Keratinocyte (primary cell): ENCODE measurements around the gene C1QTNF12. TPM values are rescaled to one million over a fixed set of nuclear protein-coding genes. Genes with fewer than 3 reads are reported as not detected.

Experiments
- DNase-seq: peaks from one replicate; pipeline ENCODE4 v3.0.0-alpha.2; 2011; ENCODE audit warnings: low read depth, missing footprints, low spot score
- FAIRE-seq: peaks from 2 replicates; lab custom pipeline; 2011; peaks lifted over from hg19 to GRCh38; lab: Jason Lieb, UNC
- H2AFZ ChIP-seq: 2 replicates; pipeline ENCODE4 v1.6.0; 2012; ENCODE audit warnings: low read length, control low read depth, inconsistent platforms; ENCODE audit not compliant: control insufficient read depth
- H3K27ac ChIP-seq: 2 replicates; pipeline ENCODE4 v1.5.1; 2011; ENCODE audit warnings: low read length; ENCODE audit not compliant: control insufficient read depth, insufficient read depth
- H3K27me3 ChIP-seq: 3 replicates; pipeline ENCODE4 v1.6.0; 2011; ENCODE audit warnings: low read length; ENCODE audit not compliant: control insufficient read depth, insufficient read depth; ENCODE audit errors: extremely low read depth
- H3K36me3 ChIP-seq, 2 experiments: 2 replicates in 1 of 2; 3 replicates in 1 of 2; pipeline ENCODE4 v1.5.1; 2011; ENCODE audit warnings: low read length in 2 of 2, mild to moderate bottlenecking in 1 of 2; ENCODE audit not compliant: control insufficient read depth in 2 of 2, insufficient read depth in 2 of 2; ENCODE audit errors: extremely low read depth in 1 of 2
- H3K4me1 ChIP-seq: 3 replicates; pipeline ENCODE4 v1.5.1; 2011; ENCODE audit warnings: low read length; ENCODE audit not compliant: control insufficient read depth, insufficient read depth; ENCODE audit errors: extremely low read depth
- H3K4me2 ChIP-seq: 3 replicates; pipeline ENCODE4 v1.6.0; 2011; ENCODE audit warnings: low read depth, low read length; ENCODE audit not compliant: control insufficient read depth, insufficient read depth; ENCODE audit errors: extremely low read depth
- H3K4me3 ChIP-seq, 3 experiments: fragments of 200-600 bp in 1 of 3; sonication (generic) in 1 of 3; 2 replicates in 2 of 3; 3 replicates in 1 of 3; pipeline ENCODE4 v1.5.1; 2011 to 2016; ENCODE audit warnings: low read length in 3 of 3, mild to moderate bottlenecking in 3 of 3, control low read depth in 2 of 3, inconsistent platforms in 1 of 3, low read depth in 1 of 3, mixed read lengths in 1 of 3, mixed run types in 1 of 3, moderate library complexity in 1 of 3; ENCODE audit not compliant: control insufficient read depth in 2 of 3, insufficient read depth in 2 of 3; ENCODE audit errors: extremely low read depth in 1 of 3
- H3K79me2 ChIP-seq: 2 replicates; pipeline ENCODE4 v1.6.0; 2012; ENCODE audit warnings: low read length; ENCODE audit not compliant: control insufficient read depth, insufficient read depth
- H3K9ac ChIP-seq: 3 replicates; pipeline ENCODE4 v1.6.0; 2011; ENCODE audit warnings: low read length; ENCODE audit not compliant: control insufficient read depth, insufficient read depth; ENCODE audit errors: extremely low read depth
- H3K9me1 ChIP-seq: 3 replicates; pipeline ENCODE4 v1.6.0; 2011; ENCODE audit warnings: low read length; ENCODE audit not compliant: control insufficient read depth, insufficient read depth; ENCODE audit errors: extremely low read depth
- H3K9me3 ChIP-seq: 2 replicates; pipeline ENCODE4 v1.5.1; 2012; ENCODE audit warnings: low read depth, low read length; ENCODE audit not compliant: control insufficient read depth
- H4K20me1 ChIP-seq: 3 replicates; pipeline ENCODE4 v1.6.0; 2011; ENCODE audit warnings: low read length; ENCODE audit not compliant: control insufficient read depth, insufficient read depth; ENCODE audit errors: extremely low read depth
- CTCF ChIP-seq, 3 experiments: IDR thresholded peaks in 1 of 3; conservative IDR thresholded peaks in 1 of 3; optimal IDR thresholded peaks in 1 of 3; 2 replicates in 2 of 3; 3 replicates in 1 of 3; pipeline versions ENCODE3 to v1.5.1; 2011; ENCODE audit warnings: low read length in 3 of 3, mild to moderate bottlenecking in 3 of 3, moderate library complexity in 2 of 3, control low read depth in 1 of 3, inconsistent platforms in 1 of 3; ENCODE audit not compliant: insufficient read depth in 2 of 3; ENCODE audit errors: extremely low read depth in 1 of 3
- EZH2 ChIP-seq: IDR thresholded peaks from one replicate; pipeline ENCODE4 v1.6.1; 2012; ENCODE audit warnings: inconsistent platforms, mild to moderate bottlenecking, low read length, moderate library complexity
- dilution Hi-C: fragments of 300-500 bp; cut with MboI; formaldehyde crosslinking; loops from one replicate; pipeline ENCODE4 v1.7.0; 2020; ENCODE audit warnings: low sequenced_read_pairs; ENCODE audit not compliant: extremely low pct_ligation_motif_present
- polyA plus RNA-seq, 5 experiments: library from polyadenylated mRNA; depleted of rRNA in 3 of 5; stranded (reverse) in 3 of 5; stranded (forward) in 1 of 5; unstranded in 1 of 5; fragments of >200 nt; gene quantifications; 1 replicate in 1 of 5; 2 replicates in 3 of 5; 3 replicates in 1 of 5; pipeline versions ENCODE4 v1.2.1 to v1.2.3, GENCODE V29; 2011 to 2012; ENCODE audit warnings: missing spikeins in 2 of 5, low read depth in 1 of 5, low replicate concordance in 1 of 5

C1QTNF12 gene
- polyA plus RNA-seq, 1 donor (not counting 4 experiments of a cell fraction or from before 2014, with no cell fraction given): 0.18 TPM

DNA sequence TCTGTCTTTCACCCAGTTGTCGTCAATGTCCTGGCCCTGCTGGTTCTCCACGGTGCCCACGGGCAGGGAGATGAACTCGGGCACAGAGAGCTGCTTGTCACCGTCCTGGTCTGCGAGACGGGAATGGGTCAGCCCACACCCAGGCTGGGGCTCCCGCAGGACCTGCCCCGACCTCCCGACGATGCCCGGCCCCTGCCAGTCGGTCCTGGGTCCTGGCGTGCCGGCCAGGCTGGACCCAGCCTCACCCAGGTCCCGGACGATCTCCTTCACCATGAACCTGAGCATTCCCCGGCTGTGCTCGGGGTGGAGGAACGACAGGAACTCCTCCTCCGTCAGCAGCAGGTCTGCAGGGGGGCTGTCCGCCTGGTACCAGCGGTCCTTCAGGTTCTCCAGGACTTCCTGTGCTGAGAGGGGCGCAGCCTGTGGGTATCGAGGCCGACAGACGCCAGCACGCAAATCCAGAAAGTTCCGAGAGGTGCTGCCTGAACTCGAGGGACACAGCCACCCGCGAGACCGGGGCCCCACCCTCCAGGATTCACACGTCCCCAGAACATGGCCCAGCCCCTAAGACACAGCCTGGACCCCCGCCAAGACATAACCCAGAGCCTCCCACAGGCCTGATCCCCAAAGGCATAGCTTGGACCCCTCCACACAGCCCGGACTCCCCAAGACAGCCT lies 27.9 kb downstream of the C1QTNF12 start:
- Histone ChIP-seq H3K27me3 (no peaks in the 10 kb centered on the region), H3K4me1 (peaks cover 8% of the 10 kb centered on the region), H2AFZ (no peak overlapping the region), H4K20me1 (no peaks in the 10 kb centered on the region), H3K4me3 (no peak overlapping the region), H3K27ac (no peak overlapping the region), H3K9me1 (peaks cover 2% of the 10 kb centered on the region), H3K9me3 (no peaks in the 10 kb centered on the region), H3K79me2 (peaks cover 2% of the 10 kb centered on the region), H3K4me2 (no peak overlapping the region), H3K36me3 (peaks cover 28 to 30% of the 10 kb centered on the region in 2 experiments), H3K9ac (no peak overlapping the region)
- dilution Hi-C loops: no loop called here
- no peak for TF ChIP-seq CTCF (optimal IDR thresholded peaks at IDR 0.05 in 1 of 3, IDR thresholded peaks at IDR 0.05 in 1 of 3, conservative IDR thresholded peaks at IDR 0.05 in 1 of 3; ENCODE audit: extremely low read depth in 1 of 3, insufficient read depth in 2 of 3, low read length in 3 of 3)
- no peak for TF ChIP-seq EZH2
- FAIRE-seq (no peak), DNase-seq (no peak)

GRCh38 chr1:1217621-1218523 lies 28.6 kb downstream of the C1QTNF12 start:
- Histone ChIP-seq H3K9me3 (no peaks in the 10 kb centered on the region), H3K9me1 (peaks cover 2% of the 10 kb centered on the region), H2AFZ (no peak overlapping the region), H3K36me3 (peaks cover 23 to 28% of the 10 kb centered on the region in 2 experiments), H4K20me1 (no peaks in the 10 kb centered on the region), H3K4me1 (peaks cover 8% of the 10 kb centered on the region), H3K27ac (peak overlapping the region; percentile 49), H3K79me2 (peaks cover 1% of the 10 kb centered on the region), H3K9ac (no peak overlapping the region), H3K27me3 (no peaks in the 10 kb centered on the region), H3K4me2 (no peak overlapping the region), H3K4me3 (no peak overlapping the region)
- FAIRE-seq (peak; percentile 49), DNase-seq (no peak)
- dilution Hi-C loops: no loop called here
- TF ChIP-seq CTCF (optimal IDR thresholded peaks at IDR 0.05 in 1 of 3, IDR thresholded peaks at IDR 0.05 in 1 of 3, conservative IDR thresholded peaks at IDR 0.05 in 1 of 3; ENCODE audit: extremely low read depth in 1 of 3, insufficient read depth in 2 of 3, low read length in 3 of 3) (no peak), EZH2 (no peak)
